A172 (cell line): ENCODE measurements around the gene CHD2. TPM values are rescaled to one million over a fixed set of nuclear protein-coding genes. Genes with fewer than 3 reads are reported as not detected.
A peak's percentile ranks its signal among the peaks of the same experiment; 100 is the strongest.

ENCODE experiments used
- DNase-seq: peaks from one replicate; pipeline ENCODE4 v3.0.0-alpha.2; 2015; ENCODE audit warnings: low spot score
- total RNA-seq: library from RNA; depleted of rRNA; stranded (reverse); fragments of >200 nt; shearing (Covaris generic); gene quantifications from 2 replicates; pipeline ENCODE4 v1.2.3, GENCODE V29; 2014

The CHD2 gene
- total RNA-seq, 1 experiment from 2014 or later = 21.2 TPM

DNA sequence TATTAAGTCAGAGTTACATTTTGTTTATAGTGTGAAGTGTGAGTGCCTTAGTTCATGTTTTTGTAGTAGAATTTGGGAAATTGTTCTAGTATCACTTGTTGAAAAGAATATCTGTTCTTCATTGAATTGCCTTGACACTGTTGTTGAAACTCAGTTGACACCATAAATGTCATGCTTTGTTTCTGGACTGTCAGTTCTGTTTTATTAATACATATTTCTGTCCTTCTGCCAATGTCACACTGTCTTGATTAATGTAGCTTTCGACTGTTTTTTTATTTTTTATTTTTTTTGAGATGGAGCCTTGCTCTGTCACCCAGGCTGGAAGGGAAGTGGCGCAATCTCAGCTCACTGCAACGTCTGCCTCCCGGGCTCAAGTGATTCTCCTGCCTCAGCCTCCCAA, 59.1 kb downstream of the CHD2 start:
- DNase-seq = no peak

GRCh38 chr15:92960996-92961681, 61.0 kb downstream of the CHD2 start:
- DNase-seq = no peak

- no peak for DNase-seq
These were observed 62.8 kb downstream of the CHD2 start for GRCh38 chr15:92962914-92963313.

DNA sequence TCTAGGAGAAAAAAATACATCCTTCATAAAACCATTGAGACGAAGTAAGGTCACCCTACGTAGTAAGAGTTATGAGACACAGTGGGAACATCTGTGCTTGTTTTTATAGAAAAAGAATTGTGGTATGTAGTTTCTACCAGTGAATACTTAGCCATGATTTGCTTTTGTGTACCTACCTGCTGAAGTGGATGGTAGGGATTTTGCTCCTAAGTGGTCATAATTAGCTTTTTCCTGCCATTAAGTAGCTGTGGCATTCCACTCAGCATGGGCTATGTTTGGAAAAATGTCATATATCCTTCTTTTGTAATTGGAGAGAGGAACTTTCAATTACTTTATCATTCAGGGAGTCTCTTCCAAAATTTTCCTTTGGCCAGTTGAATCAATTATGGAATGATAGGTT, 63.7 kb downstream of the CHD2 start:
- no peak for DNase-seq

- no peak for DNase-seq
These were observed 69.0 kb downstream of the CHD2 start for GRCh38 chr15:92968926-92969651.

DNA sequence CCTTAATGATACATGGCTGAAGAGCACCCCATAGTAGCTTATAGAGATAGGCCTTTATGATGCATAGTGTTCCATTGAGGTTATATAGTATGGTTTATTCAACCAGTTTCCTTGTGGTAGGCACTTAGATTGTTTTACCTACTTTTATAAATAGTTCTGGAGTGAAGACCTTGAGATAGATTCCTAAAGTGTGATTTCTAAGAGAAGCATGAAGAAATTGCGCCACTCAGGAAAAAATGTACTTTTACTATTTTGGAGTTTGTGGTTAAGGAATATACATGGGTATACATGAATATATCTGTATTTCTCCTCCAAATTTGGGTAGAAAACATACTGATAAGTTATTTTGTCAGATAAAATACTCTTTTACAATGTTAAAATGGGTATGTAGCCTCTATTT, 70.5 kb downstream of the CHD2 start:
- no peak for DNase-seq

- DNase-seq = no peak
These were observed 71.0 kb downstream of the CHD2 start for GRCh38 chr15:92971081-92971480.

DNA sequence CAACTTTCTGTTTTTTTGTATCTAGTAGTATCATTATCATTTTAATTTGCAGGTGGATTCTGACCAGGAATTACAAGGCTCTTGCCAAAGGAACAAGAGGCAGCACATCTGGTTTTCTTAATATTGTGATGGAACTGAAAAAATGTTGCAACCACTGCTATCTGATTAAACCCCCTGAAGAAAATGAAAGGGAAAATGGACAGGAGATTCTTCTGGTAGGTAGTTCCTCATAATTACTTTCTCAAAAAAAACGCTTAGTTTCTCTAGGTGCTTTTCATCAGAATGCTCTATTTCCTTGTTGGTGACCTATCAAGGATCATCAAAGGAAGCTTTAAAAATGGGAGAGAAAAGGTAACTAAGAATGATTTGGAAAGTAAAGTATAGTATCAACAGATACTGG, 71.6 kb downstream of the CHD2 start:
- DNase-seq = no peak

DNA sequence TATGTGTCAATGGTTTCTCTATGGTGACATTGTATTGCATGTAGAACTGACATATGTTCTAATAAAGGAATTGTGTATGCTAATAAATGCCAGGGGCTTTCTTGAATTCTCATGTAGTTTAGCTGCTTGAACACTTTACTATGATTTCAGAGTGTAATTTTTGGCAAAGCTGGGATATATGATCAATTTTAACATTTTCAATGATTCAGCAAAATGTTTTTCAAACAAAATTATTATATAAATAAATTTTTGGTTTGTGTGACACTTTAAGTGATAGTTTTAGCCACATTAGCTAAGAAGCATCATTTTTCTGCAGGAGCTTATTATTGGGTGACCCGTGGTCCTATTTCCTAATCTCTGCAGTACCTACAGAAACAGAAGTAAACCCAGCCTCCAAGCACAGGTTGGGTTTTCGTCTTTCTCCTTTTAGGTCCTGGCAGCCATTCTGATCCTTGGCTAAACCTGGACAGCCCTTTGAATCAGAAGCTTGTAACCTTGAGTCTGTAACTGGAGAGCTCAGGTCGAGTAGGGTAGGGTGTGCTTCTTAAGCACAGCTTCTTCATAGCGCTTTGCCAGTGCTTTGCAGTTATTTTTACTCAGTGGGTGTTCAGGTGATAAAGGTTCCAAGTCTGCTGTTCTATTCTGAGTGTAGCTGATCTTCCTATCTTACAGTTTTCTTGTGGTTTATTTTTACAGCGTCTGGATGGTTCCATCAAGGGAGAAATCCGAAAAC, 74.2 kb downstream of the CHD2 start:
- no peak for DNase-seq

GRCh38 chr15:92979011-92979701, 79.0 kb downstream of the CHD2 start:
- DNase-seq = no peak

DNA sequence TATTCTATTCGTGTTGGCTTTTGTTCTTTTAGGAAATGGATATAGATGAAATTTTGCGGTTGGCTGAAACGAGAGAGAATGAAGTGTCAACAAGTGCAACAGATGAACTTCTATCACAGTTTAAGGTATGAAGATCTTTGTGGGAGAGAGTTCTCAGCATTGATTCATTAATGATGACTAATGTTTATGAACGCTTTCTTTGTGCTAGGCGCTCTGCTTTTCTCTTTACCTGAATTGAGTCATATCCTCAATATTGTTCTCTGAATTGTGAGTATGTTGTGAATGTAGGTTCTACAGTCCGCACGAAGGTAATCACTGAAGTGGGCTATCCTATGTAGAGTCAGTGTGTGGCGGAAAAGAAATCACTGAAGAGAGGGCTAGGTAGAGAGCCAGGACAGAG, 81.2 kb downstream of the CHD2 start:
- DNase-seq = peak; percentile 4

GRCh38 chr15:92984161-92984560, 84.0 kb downstream of the CHD2 start:
- DNase-seq = no peak

GRCh38 chr15:92989470-92989869, 89.3 kb downstream of the CHD2 start:
- DNase-seq = no peak

DNA sequence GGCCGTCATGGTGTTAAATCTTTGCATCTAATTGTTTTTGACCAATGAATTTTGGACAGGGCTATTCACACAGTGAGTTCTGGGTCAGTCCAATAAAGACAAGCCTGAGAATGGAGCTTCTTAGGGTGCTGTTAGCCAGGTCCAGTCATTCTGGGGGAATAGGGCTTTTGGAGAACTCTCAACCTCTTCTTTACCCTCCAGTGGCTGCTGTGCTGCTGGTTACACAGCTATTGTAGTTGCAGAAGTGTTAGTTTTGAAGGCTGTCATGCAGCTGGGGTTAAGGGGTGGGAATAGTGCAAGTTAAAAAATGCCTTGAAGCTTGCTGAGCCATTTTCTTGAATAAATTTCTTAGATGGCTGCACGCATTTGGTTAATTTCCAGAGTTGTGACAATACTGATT, 89.9 kb downstream of the CHD2 start:
- DNase-seq = no peak

GRCh38 chr15:92992720-92993119, 92.6 kb downstream of the CHD2 start:
- no peak for DNase-seq

GRCh38 chr15:92997821-92998220, 97.7 kb downstream of the CHD2 start:
- no peak for DNase-seq

DNA sequence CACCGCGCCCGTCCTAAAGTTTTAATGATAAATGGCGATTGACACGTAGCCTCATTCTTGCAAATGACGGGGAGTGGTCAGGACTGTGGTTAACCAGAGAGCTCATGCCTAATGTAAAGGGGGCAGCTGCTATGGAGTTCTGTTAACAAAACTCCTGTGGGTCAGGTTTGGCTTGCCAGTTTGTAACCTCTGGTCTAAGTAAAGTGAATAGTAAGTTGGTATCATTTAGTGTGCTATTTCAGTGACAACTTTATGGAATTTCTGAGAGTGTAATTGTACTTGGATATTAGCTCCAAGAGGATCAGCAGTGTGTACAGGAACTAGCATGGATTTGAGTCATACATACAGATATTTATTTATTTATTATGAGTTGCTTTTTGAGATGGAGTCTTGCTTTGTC, 101.0 kb downstream of the CHD2 start:
- DNase-seq = no peak

DNA sequence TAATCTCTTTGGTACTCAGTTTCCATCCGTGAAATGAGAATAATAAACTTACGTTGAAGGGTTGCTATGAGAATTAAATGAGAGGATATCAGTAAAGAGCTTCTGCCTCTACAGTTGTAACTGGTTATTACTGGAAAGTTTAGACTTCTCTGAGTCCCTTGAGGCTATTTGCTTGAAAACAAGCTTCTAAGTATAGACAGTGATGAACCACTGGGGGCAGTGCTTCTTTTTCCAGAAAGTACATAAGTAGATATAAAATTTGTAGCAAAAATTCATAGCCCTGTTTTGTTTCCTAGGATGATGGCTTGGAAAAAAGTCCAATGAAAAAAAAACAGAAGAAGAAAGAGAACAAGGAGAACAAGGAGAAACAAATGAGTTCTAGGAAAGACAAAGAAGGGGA, 101.8 kb downstream of the CHD2 start:
- DNase-seq = no peak

DNA sequence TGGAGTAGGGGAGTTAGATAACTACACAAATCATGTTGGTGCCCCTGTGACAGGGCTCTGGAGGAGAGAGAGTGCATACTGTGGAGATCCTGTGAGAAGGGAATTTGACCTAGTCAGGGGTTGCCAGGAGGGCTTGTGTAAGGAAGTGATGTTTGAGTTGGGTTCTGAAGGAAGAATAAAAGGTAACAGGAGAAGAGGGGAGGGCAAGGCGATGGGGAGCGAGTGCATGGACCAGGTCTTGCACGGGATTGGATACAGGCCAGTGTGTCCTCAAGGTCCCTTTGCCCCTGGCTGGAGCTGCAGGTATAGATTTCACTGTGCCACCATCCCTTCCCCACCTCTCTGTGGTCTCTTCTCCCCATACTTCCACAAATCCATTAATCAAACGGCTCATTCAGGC, 105.0 kb downstream of the CHD2 start:
- DNase-seq = no peak

DNA sequence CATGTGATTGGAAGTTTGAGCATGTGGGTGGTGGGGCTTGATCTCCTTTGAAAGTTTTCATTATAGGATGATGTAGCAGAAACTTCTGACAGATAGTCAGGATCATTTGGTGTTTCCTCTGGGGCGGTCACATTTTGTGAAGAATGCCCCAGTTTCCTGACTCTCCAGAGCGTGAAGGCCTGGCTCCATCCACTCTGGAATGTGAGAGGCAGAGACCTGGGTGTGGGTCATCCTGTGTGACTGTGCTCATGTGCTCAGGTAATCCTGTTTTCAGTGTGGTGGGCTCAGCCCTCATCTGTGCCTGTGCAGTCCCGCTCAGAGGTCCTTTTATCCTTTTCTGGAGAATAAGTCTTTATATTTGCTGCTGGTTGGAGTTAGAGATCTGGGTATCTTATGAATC, 107.9 kb downstream of the CHD2 start:
- DNase-seq = no peak

DNA sequence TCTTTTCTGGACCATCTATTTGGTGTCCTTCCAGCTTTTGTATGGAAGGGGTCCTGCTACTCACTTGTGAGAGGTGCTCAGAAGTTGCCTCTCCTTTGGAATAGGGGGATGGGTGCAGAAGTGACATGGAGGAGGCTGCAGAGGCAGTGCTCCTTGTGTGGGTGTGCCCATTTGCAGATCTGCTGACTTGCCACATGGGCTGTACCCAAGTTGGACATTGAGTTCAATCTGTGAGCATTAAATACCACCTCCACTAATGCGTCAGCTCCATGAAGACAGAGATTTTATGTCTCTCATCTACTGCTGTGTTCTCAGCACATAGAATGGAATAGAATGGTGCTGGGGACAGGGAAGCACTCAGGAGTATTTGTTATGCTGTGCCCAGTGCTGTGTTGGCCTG, 112.7 kb downstream of the CHD2 start:
- DNase-seq = no peak

GRCh38 chr15:93017526-93017925, 117.4 kb downstream of the CHD2 start:
- no peak for DNase-seq
